Neural progenitor cell (in vitro differentiated cells): ENCODE measurements around the gene PORCN. TPM values are rescaled to one million over a fixed set of nuclear protein-coding genes. Genes with fewer than 3 reads are reported as not detected.
A peak's percentile ranks its signal among the peaks of the same experiment; 100 is the strongest.

Source experiments
- DNase-seq: peaks from one replicate; pipeline ENCODE4 v3.0.0-alpha.2; 2016; ENCODE audit warnings: low spot score
- H2AFZ ChIP-seq: fragments of 200-600 bp; sonication (generic); replicated peaks from 2 replicates; pipeline ENCODE4 v1.6.1; 2016; ENCODE audit warnings: antibody characterized with exemption
- H3F3A ChIP-seq: fragments of 200-600 bp; sonication (generic); 2 replicates; pipeline ENCODE4 v1.6.1; 2016; ENCODE audit warnings: antibody characterized with exemption, low read depth
- H3K27ac ChIP-seq: fragments of 200-600 bp; sonication (generic); 2 replicates; pipeline ENCODE4 v1.5.1; 2016; ENCODE audit warnings: mild to moderate bottlenecking
- H3K27me3 ChIP-seq: fragments of 200-600 bp; sonication (generic); 2 replicates; pipeline ENCODE4 v1.6.1; 2016; ENCODE audit warnings: mild to moderate bottlenecking, moderate library complexity
- H3K36me3 ChIP-seq: fragments of 200-600 bp; sonication (generic); 2 replicates; pipeline ENCODE4 v1.5.1; 2016
- H3K4me1 ChIP-seq: fragments of 200-600 bp; sonication (generic); 2 replicates; pipeline ENCODE4 v1.6.1; 2016; ENCODE audit warnings: mixed run types
- H3K4me2 ChIP-seq: fragments of 200-600 bp; sonication (generic); 2 replicates; pipeline ENCODE4 v1.6.1; 2016
- H3K4me3 ChIP-seq: fragments of 200-600 bp; sonication (generic); 2 replicates; pipeline ENCODE4 v1.5.1; 2016
- H3K79me2 ChIP-seq: fragments of 200-600 bp; sonication (generic); 2 replicates; pipeline ENCODE4 v1.6.1; 2016; ENCODE audit warnings: low read depth
- H3K9ac ChIP-seq: fragments of 200-600 bp; sonication (generic); 2 replicates; pipeline ENCODE4 v1.6.1; 2016
- H3K9me3 ChIP-seq: fragments of 200-600 bp; sonication (generic); 2 replicates; pipeline ENCODE4 v1.5.1; 2016; ENCODE audit warnings: low read depth
- H4K20me1 ChIP-seq: fragments of 200-600 bp; sonication (generic); 2 replicates; pipeline ENCODE4 v1.6.1; 2016; ENCODE audit warnings: low read depth
- H3K27ac Mint-ChIP-seq: 3 replicates; pipeline ENCODE4 v1.8.0; 2021; ENCODE audit warnings: mixed read lengths
- H3K27me3 Mint-ChIP-seq: 2 replicates; pipeline ENCODE4 v1.8.0; 2022; ENCODE audit warnings: low read depth, mild to moderate bottlenecking, inconsistent platforms, moderate library complexity, mixed read lengths; ENCODE audit not compliant: insufficient read depth
- H3K36me3 Mint-ChIP-seq: 3 replicates; pipeline ENCODE4 v1.8.0; 2021; ENCODE audit warnings: mixed read lengths
- H3K4me1 Mint-ChIP-seq: 3 replicates; pipeline ENCODE4 v1.8.0; 2021; ENCODE audit warnings: mixed read lengths
- H3K4me3 Mint-ChIP-seq: 3 replicates; pipeline ENCODE4 v1.8.0; 2021; ENCODE audit warnings: mild to moderate bottlenecking, moderate library complexity, mixed read lengths
- H3K9me3 Mint-ChIP-seq: 3 replicates; pipeline ENCODE4 v1.8.0; 2020; ENCODE audit warnings: mixed read lengths
- EZH2 ChIP-seq: fragments of 200-600 bp; sonication (generic); IDR thresholded peaks from 2 replicates; pipeline ENCODE4 v1.6.1; 2017; ENCODE audit warnings: antibody characterized with exemption, mild to moderate bottlenecking, moderate library complexity
- EZH2phosphoT487 ChIP-seq: fragments of 200-600 bp; sonication (generic); IDR thresholded peaks from 2 replicates; pipeline ENCODE4 v1.6.1; 2017; ENCODE audit warnings: antibody characterized with exemption
- total RNA-seq: library from RNA; depleted of rRNA; stranded (reverse); fragments of >200 nt; gene quantifications from 2 replicates; pipeline ENCODE4 v1.2.3, GENCODE V29; 2015; ENCODE audit warnings: low replicate concordance
- TF ChIP-seq, protein P1 (sequence below): fragments of 200-600 bp; sonication (generic); IDR thresholded peaks from 2 replicates; pipeline ENCODE4 v1.5.1; 2017; ENCODE audit warnings: antibody characterized with exemption, mild to moderate bottlenecking

Gene PORCN
- total RNA-seq, 1 donor from 2014 or later = 10.8 TPM

GRCh38 chrX:48473704-48473990, 35.1 kb upstream of the PORCN start:
- Histone ChIP-seq H3F3A (peaks cover 15% of the 10 kb centered on the region), H3K79me2 (peaks cover 22% of the 10 kb centered on the region), H3K9ac (no peak overlapping the region), H2AFZ (no peak overlapping the region), H4K20me1 (no peaks in the 10 kb centered on the region), H3K27ac (no peak overlapping the region), H3K36me3 (no peaks in the 10 kb centered on the region), H3K4me1 (peaks cover 15% of the 10 kb centered on the region), H3K4me3 (no peak overlapping the region), H3K9me3 (no peaks in the 10 kb centered on the region), H3K27me3 (no peaks in the 10 kb centered on the region), H3K4me2 (no peak overlapping the region)
- peaks cover 20% of the 10 kb centered on the region for H3K9me3 Mint-ChIP-seq
- H3K36me3 Mint-ChIP-seq = peaks cover 3% of the 10 kb centered on the region
- H3K4me3 Mint-ChIP-seq = peak overlapping the region; percentile 71
- DNase-seq = no peak
- peaks cover 36% of the 10 kb centered on the region for H3K4me1 Mint-ChIP-seq
- peaks cover 7% of the 10 kb centered on the region for H3K27me3 Mint-ChIP-seq
- H3K27ac Mint-ChIP-seq = no peak overlapping the region
- TF ChIP-seq EZH2phosphoT487 = no peak
- no peak for TF ChIP-seq EZH2
- TF ChIP-seq, protein P1, sequence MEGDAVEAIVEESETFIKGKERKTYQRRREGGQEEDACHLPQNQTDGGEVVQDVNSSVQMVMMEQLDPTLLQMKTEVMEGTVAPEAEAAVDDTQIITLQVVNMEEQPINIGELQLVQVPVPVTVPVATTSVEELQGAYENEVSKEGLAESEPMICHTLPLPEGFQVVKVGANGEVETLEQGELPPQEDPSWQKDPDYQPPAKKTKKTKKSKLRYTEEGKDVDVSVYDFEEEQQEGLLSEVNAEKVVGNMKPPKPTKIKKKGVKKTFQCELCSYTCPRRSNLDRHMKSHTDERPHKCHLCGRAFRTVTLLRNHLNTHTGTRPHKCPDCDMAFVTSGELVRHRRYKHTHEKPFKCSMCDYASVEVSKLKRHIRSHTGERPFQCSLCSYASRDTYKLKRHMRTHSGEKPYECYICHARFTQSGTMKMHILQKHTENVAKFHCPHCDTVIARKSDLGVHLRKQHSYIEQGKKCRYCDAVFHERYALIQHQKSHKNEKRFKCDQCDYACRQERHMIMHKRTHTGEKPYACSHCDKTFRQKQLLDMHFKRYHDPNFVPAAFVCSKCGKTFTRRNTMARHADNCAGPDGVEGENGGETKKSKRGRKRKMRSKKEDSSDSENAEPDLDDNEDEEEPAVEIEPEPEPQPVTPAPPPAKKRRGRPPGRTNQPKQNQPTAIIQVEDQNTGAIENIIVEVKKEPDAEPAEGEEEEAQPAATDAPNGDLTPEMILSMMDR = no peak

- peaks cover 3% of the 10 kb centered on the region for H3K36me3 Mint-ChIP-seq
- H3K27me3 ChIP-seq = no peaks in the 10 kb centered on the region
- H3K4me3 Mint-ChIP-seq = peak overlapping the region; percentile 70
- H3K9me3 ChIP-seq = no peaks in the 10 kb centered on the region
- TF ChIP-seq, protein P1 = peak; percentile 27
- TF ChIP-seq EZH2 (no peak), EZH2phosphoT487 (no peak)
- H3K9ac ChIP-seq = no peak overlapping the region
- H3K9me3 Mint-ChIP-seq = peaks cover 20% of the 10 kb centered on the region
- no peak overlapping the region for H3K4me2 ChIP-seq
- no peak overlapping the region for H3K27ac ChIP-seq
- H3K27me3 Mint-ChIP-seq = peaks cover 6% of the 10 kb centered on the region
- peak; percentile 23 for DNase-seq
- no peak overlapping the region for H3K4me3 ChIP-seq
- peaks cover 36% of the 10 kb centered on the region for H3K4me1 Mint-ChIP-seq
- H4K20me1 ChIP-seq = no peaks in the 10 kb centered on the region
- H3K79me2 ChIP-seq = peaks cover 22% of the 10 kb centered on the region
- peak overlapping the region; percentile 36 for H3K27ac Mint-ChIP-seq
- no peak overlapping the region for H2AFZ ChIP-seq
- peaks cover 15% of the 10 kb centered on the region for H3K4me1 ChIP-seq
- H3F3A ChIP-seq = peaks cover 15% of the 10 kb centered on the region
- no peaks in the 10 kb centered on the region for H3K36me3 ChIP-seq
These were observed 34.7 kb upstream of the PORCN start for GRCh38 chrX:48474127-48474526.

DNA sequence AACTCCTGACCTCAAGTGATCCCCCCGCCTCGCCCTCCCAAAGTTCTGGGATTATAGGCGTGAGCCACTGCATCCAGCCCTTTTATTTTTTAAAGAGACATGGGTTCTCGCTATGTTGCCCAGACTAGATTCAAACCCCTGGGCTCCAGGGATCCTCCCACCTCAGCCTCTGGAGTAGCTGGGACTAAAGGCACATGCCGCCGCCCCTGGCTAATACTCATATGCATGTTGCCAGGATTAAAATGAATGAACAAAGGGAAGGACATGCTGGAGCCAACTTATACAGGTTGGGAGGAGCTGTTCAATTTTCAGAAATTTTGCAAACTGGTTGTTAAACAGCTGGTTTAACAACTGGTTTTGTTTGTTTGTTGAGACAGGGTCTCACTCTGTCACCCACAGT, 34.2 kb upstream of the PORCN start:
- H3K9me3 Mint-ChIP-seq = peaks cover 20% of the 10 kb centered on the region

More for the DNA sequence above, 34.2 kb upstream of the PORCN start:
- Histone ChIP-seq H3K9me3 (no peaks in the 10 kb centered on the region), H3K27ac (no peak overlapping the region), H2AFZ (no peak overlapping the region), H3K4me3 (no peak overlapping the region), H3K27me3 (no peaks in the 10 kb centered on the region), H3F3A (peaks cover 15% of the 10 kb centered on the region), H3K4me2 (peak overlapping the region; percentile 81), H3K9ac (no peak overlapping the region), H4K20me1 (no peaks in the 10 kb centered on the region), H3K79me2 (peaks cover 22% of the 10 kb centered on the region), H3K4me1 (peaks cover 15% of the 10 kb centered on the region), H3K36me3 (no peaks in the 10 kb centered on the region)
- TF ChIP-seq, protein P1 = no peak
- no peak for TF ChIP-seq EZH2
- TF ChIP-seq EZH2phosphoT487 = no peak
- Mint-ChIP-seq H3K27ac (no peak overlapping the region), H3K36me3 (peaks cover 3% of the 10 kb centered on the region), H3K4me3 (peak overlapping the region; percentile 91), H3K27me3 (peaks cover 5% of the 10 kb centered on the region), H3K4me1 (peaks cover 36% of the 10 kb centered on the region)
- no peak for DNase-seq
